GM18868 (cell line): ENCODE results near the gene SMTN.

Experiments
- ATAC-seq: cut with Tn5 transposase; IDR thresholded peaks from one replicate; pipeline ENCODE4 v1.9.1; 2021; ENCODE audit warnings: mild to moderate bottlenecking, moderate library complexity; ENCODE audit not compliant: unreplicated experiment

SMTN gene

GRCh38 chr22:31148953-31149627 is 68.0 kb downstream of the SMTN start:
- no peak for ATAC-seq

DNA sequence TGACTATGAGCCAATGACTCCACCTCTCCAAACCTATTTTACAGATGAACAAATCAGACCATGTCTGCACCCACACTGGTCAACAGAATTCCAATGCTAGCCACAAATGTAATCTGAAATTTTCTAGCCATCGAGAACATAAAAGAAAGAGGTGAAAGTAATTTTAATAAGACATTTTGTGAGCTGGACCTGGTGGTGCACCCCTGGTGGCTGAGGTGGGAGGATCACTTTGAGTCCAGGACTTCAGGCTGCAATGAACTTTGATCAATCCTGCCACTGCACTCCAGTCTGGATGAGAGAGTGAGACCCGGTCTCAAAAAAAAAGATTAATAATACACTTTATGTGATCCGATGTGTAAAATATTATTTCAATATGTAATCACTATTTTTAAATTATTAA is 69.5 kb downstream of the SMTN start:
- ATAC-seq = no peak

GRCh38 chr22:31151872-31152271 is 70.8 kb downstream of the SMTN start:
- ATAC-seq = no peak

- no peak for ATAC-seq
These were observed 72.2 kb downstream of the SMTN start for GRCh38 chr22:31153357-31153756.
